Measurements from ENCODE around the gene AGPS.

DNA sequence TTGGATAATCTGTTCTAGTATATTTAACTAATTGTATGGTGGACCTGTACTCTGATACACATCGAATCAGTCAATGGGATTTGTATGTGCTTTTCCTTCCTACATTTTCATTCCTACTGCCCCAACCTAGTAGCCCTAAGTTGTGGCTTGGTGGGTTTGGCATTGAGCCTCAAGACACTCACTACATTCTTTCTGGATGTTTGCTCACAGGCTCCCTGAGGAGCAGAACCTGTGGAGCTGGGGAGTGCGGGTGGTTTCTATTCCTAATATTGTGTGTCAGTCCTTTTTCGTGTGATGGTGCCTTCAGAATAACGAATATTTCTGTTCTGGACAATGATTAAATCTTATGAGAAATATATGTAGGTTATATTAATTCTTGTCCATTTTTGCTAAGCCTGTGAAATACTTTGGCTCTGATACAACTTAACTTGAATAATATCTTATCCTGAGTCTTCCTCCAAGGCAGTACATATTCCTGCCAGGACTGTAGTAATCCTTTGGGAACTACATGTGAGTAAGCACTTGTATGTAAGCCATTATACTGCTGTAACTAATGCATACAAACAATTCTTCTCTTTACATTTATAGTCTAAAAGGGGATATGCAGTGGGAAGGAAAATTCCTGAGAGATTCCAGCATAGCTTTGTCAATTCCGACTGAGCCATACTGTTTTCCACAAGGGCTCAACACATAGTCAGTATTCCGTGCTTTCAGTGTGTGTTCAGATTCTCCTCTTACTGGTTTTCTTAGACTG is 150.6 kb downstream of the AGPS start:
- TF ChIP-seq CTCF (IDR thresholded peaks at IDR 0.05) (no peak), ZFX (IDR thresholded peaks at IDR 0.05; ENCODE audit: borderline replicate concordance) (no peak)

Measured in 22Rv1 (cell line).